ENCODE results near the gene PPP3CA.

DNA sequence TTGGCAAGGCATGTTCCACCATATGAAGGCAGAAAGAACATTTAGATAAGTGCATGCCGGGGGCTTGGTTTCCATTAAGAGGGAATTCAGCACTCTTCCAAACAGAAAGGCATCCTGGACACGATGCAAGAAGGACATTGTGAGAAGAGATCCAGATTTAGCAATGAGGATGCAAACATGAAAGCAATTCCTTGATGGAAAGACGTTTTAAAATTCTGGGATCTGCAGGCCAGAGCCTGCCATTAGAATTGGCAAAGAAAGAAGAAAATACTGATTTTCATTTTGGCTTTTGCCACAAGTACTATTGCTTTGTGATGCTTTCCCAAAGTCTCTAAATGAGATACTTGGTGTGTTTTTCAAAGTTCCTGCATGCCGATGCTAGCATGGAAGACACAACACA, 367.6 kb downstream of the PPP3CA start:
- TF ChIP-seq PAX5 (IDR thresholded peaks at IDR 0.05; ENCODE audit: insufficient read depth, low read length, severe bottlenecking) (no peak), POLR2A (IDR thresholded peaks at IDR 0.05; ENCODE audit: low read depth, low read length) (no peak), POLR2AphosphoS5 (IDR thresholded peaks at IDR 0.05; ENCODE audit: low read depth, low read length) (no peak)
